Measurements from ENCODE around the gene AMPH. TPM values are rescaled to one million over a fixed set of nuclear protein-coding genes. Genes with fewer than 3 reads are reported as not detected.

Gene AMPH
- total RNA-seq, 4 donors from 2014 or later = 1.9 to 8.9 (median 4.6) TPM

DNA sequence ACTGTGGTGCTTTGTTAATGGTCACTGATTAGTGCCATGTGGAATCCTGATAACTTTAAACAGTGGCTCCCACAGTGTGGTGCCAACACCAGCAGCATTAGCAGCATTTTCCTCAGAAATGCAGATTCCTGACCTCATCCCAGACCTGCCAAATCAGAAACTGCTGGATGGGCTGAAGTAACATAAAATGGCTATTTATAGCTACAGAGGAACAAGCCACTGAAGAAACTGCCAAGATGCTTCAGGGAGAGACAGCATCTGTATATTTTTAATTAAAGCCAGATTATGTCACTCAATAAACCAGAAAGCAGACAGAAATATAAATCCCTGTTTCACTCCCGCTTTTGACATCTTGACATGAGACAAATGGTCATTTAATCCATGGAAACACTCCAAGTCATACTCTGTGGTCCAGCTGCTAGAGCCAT lies 178.5 kb downstream of the AMPH start:
- no peak overlapping the region for H3K4me3 ChIP-seq (replicated peaks in 1 of 3)
- H3K9me3 ChIP-seq = no peaks in the 10 kb centered on the region
- intact Hi-C loops (cut with DNase I) = no loop called here
- no peak for DNase-seq
- no peak overlapping the region for H3K27ac ChIP-seq
- no peaks in the 10 kb centered on the region for H3K36me3 ChIP-seq
- 77 to 90% methylated on average over 1 of the region's 1 CpG for WGBS, 2 donors
- H3K27me3 ChIP-seq = no peaks in the 10 kb centered on the region
- TF ChIP-seq POLR2A (IDR thresholded peaks at IDR 0.05) (no peak), CTCF (IDR thresholded peaks at IDR 0.05) (no peak)
- H3K4me1 ChIP-seq = no peaks in the 10 kb centered on the region

DNA sequence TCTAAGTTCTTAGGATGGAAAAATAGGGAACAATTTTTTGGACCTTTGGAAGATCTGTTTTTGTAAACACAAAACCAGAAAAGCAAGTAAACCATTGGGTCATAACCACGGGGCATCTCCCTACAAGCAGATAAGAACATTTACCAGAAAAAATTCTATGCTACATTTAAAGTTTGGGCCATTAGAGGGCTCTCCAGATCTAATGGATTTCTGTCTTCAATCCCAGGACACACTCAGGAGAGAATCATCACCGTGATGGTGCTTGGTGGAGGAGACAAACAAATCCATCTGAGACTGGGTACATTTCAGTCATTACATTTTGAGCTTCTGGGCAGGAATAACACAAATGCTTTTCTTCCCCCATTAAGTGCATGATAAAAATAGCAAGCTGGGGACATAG lies 179.3 kb downstream of the AMPH start:
- Histone ChIP-seq H3K4me3 (replicated peaks in 1 of 3) (no peak overlapping the region), H3K27ac (no peak overlapping the region), H3K36me3 (no peaks in the 10 kb centered on the region), H3K9me3 (no peaks in the 10 kb centered on the region), H3K4me1 (no peaks in the 10 kb centered on the region), H3K27me3 (no peaks in the 10 kb centered on the region)
- 6 to 11% methylated on average over 2 of the region's 2 CpGs for WGBS, 2 donors
- no peak for TF ChIP-seq CTCF (IDR thresholded peaks at IDR 0.05)
- TF ChIP-seq POLR2A (IDR thresholded peaks at IDR 0.05) = no peak
- no peak for DNase-seq
- intact Hi-C loops (cut with DNase I) = no loop called here

DNA sequence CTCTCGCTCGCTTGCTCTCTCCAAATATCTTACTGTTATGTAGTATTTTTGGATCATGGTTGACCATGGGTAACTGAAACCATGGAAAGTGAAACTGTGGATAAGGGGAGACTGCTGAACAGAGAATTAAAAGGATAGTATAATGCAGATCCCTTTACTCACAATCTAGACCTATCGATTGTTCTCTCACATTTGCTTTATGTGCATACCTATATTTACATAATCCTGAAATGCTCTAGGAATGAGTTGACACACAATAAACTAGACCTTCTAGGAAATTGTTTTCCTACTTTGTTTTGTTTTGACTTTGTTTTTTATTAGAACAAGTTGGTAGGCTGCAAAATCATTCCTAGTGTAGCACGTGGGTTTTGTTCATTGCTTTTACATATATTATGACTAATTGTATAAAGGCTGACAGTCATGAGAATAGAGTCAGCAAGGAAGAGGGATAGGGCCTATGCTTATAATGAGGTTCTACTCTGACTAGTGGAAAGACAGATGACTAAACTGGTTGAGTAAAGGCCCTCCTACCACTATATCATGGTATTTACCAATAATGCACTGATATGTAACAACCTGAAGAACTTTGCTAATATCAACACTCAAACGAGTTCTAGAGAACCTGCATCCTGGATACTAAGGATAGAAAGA lies 182.5 kb downstream of the AMPH start:
- DNase-seq = no peak
- no peak overlapping the region for H3K27ac ChIP-seq
- intact Hi-C loops (cut with DNase I) = no loop called here
- no peaks in the 10 kb centered on the region for H3K4me1 ChIP-seq
- H3K27me3 ChIP-seq = no peaks in the 10 kb centered on the region
- H3K4me3 ChIP-seq (replicated peaks in 1 of 3) = no peak overlapping the region
- TF ChIP-seq CTCF (IDR thresholded peaks at IDR 0.05) = no peak
- no peak for TF ChIP-seq POLR2A (IDR thresholded peaks at IDR 0.05)
- WGBS, 2 donors = 84 to 85% methylated on average over 5 of the region's 5 CpGs
- no peaks in the 10 kb centered on the region for H3K9me3 ChIP-seq
- H3K36me3 ChIP-seq = no peaks in the 10 kb centered on the region

- Histone ChIP-seq H3K36me3 (no peaks in the 10 kb centered on the region), H3K9me3 (no peaks in the 10 kb centered on the region), H3K27me3 (no peaks in the 10 kb centered on the region), H3K27ac (no peak overlapping the region), H3K4me1 (no peaks in the 10 kb centered on the region), H3K4me3 (replicated peaks in 1 of 3) (no peak overlapping the region)
- no peak for DNase-seq
- WGBS, 2 donors = 70 to 75% methylated on average over 2 of the region's 2 CpGs
- intact Hi-C loops (cut with DNase I) = no loop called here
- TF ChIP-seq CTCF (IDR thresholded peaks at IDR 0.05) (no peak), POLR2A (IDR thresholded peaks at IDR 0.05) (no peak)
Observed at GRCh38 chr7:38448054-38448453, 183.1 kb downstream of the AMPH start.

GRCh38 chr7:38438970-38439369 lies 192.2 kb downstream of the AMPH start:
- Histone ChIP-seq H3K27me3 (no peaks in the 10 kb centered on the region), H3K27ac (no peak overlapping the region), H3K9me3 (no peaks in the 10 kb centered on the region), H3K36me3 (no peaks in the 10 kb centered on the region), H3K4me1 (no peaks in the 10 kb centered on the region), H3K4me3 (replicated peaks in 1 of 3) (no peak overlapping the region)
- no peak for TF ChIP-seq POLR2A (IDR thresholded peaks at IDR 0.05)
- no peak for TF ChIP-seq CTCF (IDR thresholded peaks at IDR 0.05)
- no peak for DNase-seq
- intact Hi-C loops (cut with DNase I) = no loop called here

Data from thyroid gland (tissue), 4 donors.